MM.1S (cell line): Measurements from ENCODE around the gene OR13C2.
"Not testable (repeated sequence)": the region's sequence is repeated elsewhere in the genome, so short reads cannot be mapped to it uniquely, and the experiment has no call there.

Experiments used
- EZH2 ChIP-seq: fragments of 300-600 bp; sonication (generic); optimal IDR thresholded peaks from 2 replicates; pipeline ENCODE3; 2017; ENCODE audit warnings: low read depth, mild to moderate bottlenecking, antibody characterized with exemption, low read length, mixed read lengths
- EZH2phosphoT487 ChIP-seq: fragments of 300-600 bp; sonication (generic); IDR thresholded peaks from 2 replicates; pipeline ENCODE4 v1.6.1; 2018; ENCODE audit warnings: antibody characterized with exemption, low read length
- TF ChIP-seq, protein P1 (sequence below): fragments of 300-600 bp; sonication (generic); IDR thresholded peaks from 2 replicates; pipeline ENCODE4 v1.5.1; 2016; ENCODE audit warnings: antibody characterized with exemption, low read length, mixed read lengths

DNA sequence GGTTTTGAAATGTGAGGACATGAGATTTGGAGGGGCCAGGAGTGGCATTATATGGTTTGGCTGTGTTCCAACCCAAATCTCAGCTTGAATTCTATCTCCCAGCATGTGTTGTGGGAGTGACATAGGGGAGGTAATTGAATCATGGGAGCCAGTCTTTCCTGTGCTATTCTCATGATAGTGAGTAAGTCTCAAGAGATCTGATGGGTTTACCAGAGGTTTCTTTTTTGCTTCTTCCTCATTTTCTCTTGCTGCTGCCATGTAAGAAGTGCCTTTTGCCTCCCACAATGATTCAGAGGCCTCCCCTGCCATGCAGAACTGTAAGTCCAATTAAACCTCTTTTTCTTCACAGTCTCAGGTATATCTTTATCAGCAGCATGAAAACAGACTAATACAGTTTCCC, 20.5 kb upstream of the OR13C2 start:
- TF ChIP-seq, protein P1, sequence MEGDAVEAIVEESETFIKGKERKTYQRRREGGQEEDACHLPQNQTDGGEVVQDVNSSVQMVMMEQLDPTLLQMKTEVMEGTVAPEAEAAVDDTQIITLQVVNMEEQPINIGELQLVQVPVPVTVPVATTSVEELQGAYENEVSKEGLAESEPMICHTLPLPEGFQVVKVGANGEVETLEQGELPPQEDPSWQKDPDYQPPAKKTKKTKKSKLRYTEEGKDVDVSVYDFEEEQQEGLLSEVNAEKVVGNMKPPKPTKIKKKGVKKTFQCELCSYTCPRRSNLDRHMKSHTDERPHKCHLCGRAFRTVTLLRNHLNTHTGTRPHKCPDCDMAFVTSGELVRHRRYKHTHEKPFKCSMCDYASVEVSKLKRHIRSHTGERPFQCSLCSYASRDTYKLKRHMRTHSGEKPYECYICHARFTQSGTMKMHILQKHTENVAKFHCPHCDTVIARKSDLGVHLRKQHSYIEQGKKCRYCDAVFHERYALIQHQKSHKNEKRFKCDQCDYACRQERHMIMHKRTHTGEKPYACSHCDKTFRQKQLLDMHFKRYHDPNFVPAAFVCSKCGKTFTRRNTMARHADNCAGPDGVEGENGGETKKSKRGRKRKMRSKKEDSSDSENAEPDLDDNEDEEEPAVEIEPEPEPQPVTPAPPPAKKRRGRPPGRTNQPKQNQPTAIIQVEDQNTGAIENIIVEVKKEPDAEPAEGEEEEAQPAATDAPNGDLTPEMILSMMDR = not testable (repeated sequence)
- TF ChIP-seq EZH2, EZH2phosphoT487: not testable (repeated sequence)
